Stimulated activated CD8-positive, alpha-beta memory T cell treated with anti-CD3 and anti-CD28 coated beads, Interleukin-15, amount 100 ng/mL, for 1 hour (primary cell): ENCODE results near the gene IFIT1B.
"Not testable (repeated sequence)": the region's sequence is repeated elsewhere in the genome, so short reads cannot be mapped to it uniquely, and the experiment has no call there.

Experiments used
- DNase-seq: peaks from one replicate; pipeline ENCODE4 v3.0.0-alpha.2; 2020; ENCODE audit warnings: low read depth

Gene IFIT1B

GRCh38 chr10:89377705-89378637 lies at the start of gene IFIT1B:
Gene IFIT1B, plus strand, starts transcription at chr10:89378056. Its CDS starts 80 bp downstream, at chr10:89378136.
- no peak for DNase-seq

- DNase-seq = no peak
Measured at GRCh38 chr10:89329151-89329550, 48.7 kb upstream of the IFIT1B start.

- DNase-seq = not testable (repeated sequence)
Measured at GRCh38 chr10:89330014-89330413, 47.8 kb upstream of the IFIT1B start.

- no peak for DNase-seq
Measured at GRCh38 chr10:89330537-89331212, 47.2 kb upstream of the IFIT1B start.

GRCh38 chr10:89331487-89332122 lies 46.3 kb upstream of the IFIT1B start:
- DNase-seq = not testable (repeated sequence)

GRCh38 chr10:89332123-89332633 lies 45.7 kb upstream of the IFIT1B start:
- DNase-seq = no peak

- no peak for DNase-seq
Measured at GRCh38 chr10:89335226-89335625, 42.6 kb upstream of the IFIT1B start.

- DNase-seq = no peak
Measured at GRCh38 chr10:89336241-89336640, 41.6 kb upstream of the IFIT1B start.

GRCh38 chr10:89337484-89337883 lies 40.4 kb upstream of the IFIT1B start:
- DNase-seq = no peak

- no peak for DNase-seq
Measured at GRCh38 chr10:89338713-89339112, 39.1 kb upstream of the IFIT1B start.

- DNase-seq = no peak
Measured at GRCh38 chr10:89339875-89340274, 38.0 kb upstream of the IFIT1B start.

GRCh38 chr10:89341649-89342048 lies 36.2 kb upstream of the IFIT1B start:
- DNase-seq = no peak

- DNase-seq = no peak
Measured at GRCh38 chr10:89342206-89342958, 35.5 kb upstream of the IFIT1B start.

GRCh38 chr10:89343089-89343767 lies 34.6 kb upstream of the IFIT1B start:
- DNase-seq = no peak

- no peak for DNase-seq
Measured at GRCh38 chr10:89344156-89344555, 33.7 kb upstream of the IFIT1B start.

GRCh38 chr10:89345367-89346000 lies 32.4 kb upstream of the IFIT1B start:
- no peak for DNase-seq

GRCh38 chr10:89346405-89347254 lies 31.2 kb upstream of the IFIT1B start:
- DNase-seq = no peak

- DNase-seq = no peak
Measured at GRCh38 chr10:89347701-89348457, 30.0 kb upstream of the IFIT1B start.

GRCh38 chr10:89348481-89348880 lies 29.4 kb upstream of the IFIT1B start:
- DNase-seq = no peak
